ENCODE results near the gene ZBTB21. TPM values are rescaled to one million over a fixed set of nuclear protein-coding genes. Genes with fewer than 3 reads are reported as not detected.

Gene ZBTB21
- total and polyA plus RNA-seq, 8 donors, result 2.9 to 9.5 (median 6.8) TPM

DNA sequence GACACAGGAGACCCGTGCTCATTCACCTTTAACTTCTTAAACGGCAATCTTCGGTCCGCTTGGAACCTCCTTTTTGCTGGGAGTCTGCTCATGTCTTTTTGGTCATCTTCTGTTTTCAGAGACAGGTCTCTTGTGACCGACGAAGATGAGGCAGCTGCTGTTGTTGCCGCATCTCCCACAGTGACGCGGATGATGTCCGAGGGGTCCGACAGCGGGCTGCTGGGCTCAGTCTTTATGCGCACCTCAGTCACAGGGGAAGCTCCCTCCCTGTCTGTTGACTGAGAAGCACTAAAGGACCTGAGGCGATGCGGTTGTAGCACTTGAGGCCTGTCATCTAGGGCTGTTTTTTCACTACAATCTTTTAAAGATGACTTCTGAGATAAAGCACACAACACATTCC lies 17.6 kb downstream of the ZBTB21 start:
- intact Hi-C loops (cut with DNase I), result no loop called here
- FAIRE-seq, result no peak

GRCh38 chr21:41991659-41992058 lies 18.5 kb downstream of the ZBTB21 start:
- no peaks in the 10 kb centered on the region for H3K4me1 ChIP-seq
- 97% methylated on average over 16 of the region's 16 CpGs for WGBS, 2 donors
- peaks cover 3 to 16% (median 12%) of the 10 kb centered on the region in 3 donors for H3K36me3 ChIP-seq
- no peak overlapping the region for H3K27ac ChIP-seq
- no peaks in the 10 kb centered on the region for H3K27me3 ChIP-seq
- TF ChIP-seq, protein P1, sequence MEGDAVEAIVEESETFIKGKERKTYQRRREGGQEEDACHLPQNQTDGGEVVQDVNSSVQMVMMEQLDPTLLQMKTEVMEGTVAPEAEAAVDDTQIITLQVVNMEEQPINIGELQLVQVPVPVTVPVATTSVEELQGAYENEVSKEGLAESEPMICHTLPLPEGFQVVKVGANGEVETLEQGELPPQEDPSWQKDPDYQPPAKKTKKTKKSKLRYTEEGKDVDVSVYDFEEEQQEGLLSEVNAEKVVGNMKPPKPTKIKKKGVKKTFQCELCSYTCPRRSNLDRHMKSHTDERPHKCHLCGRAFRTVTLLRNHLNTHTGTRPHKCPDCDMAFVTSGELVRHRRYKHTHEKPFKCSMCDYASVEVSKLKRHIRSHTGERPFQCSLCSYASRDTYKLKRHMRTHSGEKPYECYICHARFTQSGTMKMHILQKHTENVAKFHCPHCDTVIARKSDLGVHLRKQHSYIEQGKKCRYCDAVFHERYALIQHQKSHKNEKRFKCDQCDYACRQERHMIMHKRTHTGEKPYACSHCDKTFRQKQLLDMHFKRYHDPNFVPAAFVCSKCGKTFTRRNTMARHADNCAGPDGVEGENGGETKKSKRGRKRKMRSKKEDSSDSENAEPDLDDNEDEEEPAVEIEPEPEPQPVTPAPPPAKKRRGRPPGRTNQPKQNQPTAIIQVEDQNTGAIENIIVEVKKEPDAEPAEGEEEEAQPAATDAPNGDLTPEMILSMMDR (IDR thresholded peaks at IDR 0.05), result no peak
- ATAC-seq (no peak), FAIRE-seq (no peak), DNase-seq (no peak)
- H3K4me3 ChIP-seq, result no peak overlapping the region
- H3K9me3 ChIP-seq, result no peaks in the 10 kb centered on the region
- intact Hi-C loops (cut with DNase I), result no loop called here

More for the DNA sequence above, 17.6 kb downstream of the ZBTB21 start:
- no peaks in the 10 kb centered on the region for H3K9me3 ChIP-seq
- no peak overlapping the region for H3K4me3 ChIP-seq
- H3K36me3 ChIP-seq, result peaks cover 3 to 16% (median 12%) of the 10 kb centered on the region in 3 donors
- H3K27ac ChIP-seq, result no peak overlapping the region
- ATAC-seq (no peak), DNase-seq (no peak)
- 96 to 97% methylated on average over 15 of the region's 15 CpGs for WGBS, 2 donors
- no peaks in the 10 kb centered on the region for H3K27me3 ChIP-seq
- no peaks in the 10 kb centered on the region for H3K4me1 ChIP-seq
- TF ChIP-seq, protein P1 (IDR thresholded peaks at IDR 0.05), result no peak

DNA sequence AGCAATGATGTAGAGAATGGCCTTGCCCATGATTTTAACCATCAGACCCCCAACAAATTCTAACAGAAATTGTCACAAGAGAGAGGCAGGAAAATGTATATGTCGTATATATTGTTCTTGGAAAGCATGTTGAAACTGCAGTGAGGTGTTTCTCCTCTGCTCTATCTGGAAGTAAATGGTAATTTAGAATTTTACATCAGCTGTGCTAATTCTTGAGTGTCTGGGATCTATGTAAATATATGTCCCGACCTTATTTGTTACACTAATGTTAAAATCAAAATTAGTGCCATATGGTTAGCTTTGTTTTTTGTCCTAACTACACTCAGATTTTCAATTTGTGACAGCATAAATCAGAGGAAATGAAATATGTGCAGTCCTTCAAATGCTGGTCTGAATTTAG lies 20.5 kb downstream of the ZBTB21 start:
- intact Hi-C loops (cut with DNase I), result no loop called here
- 83 to 86% methylated on average over 2 of the region's 2 CpGs for WGBS, 2 donors
- ATAC-seq (no peak), DNase-seq (no peak), FAIRE-seq (no peak)
- H3K4me1 ChIP-seq, result no peaks in the 10 kb centered on the region
- TF ChIP-seq, protein P1 (IDR thresholded peaks at IDR 0.05), result no peak
- H3K27me3 ChIP-seq, result no peaks in the 10 kb centered on the region
- no peaks in the 10 kb centered on the region for H3K9me3 ChIP-seq
- H3K36me3 ChIP-seq, result peaks cover 3 to 16% (median 12%) of the 10 kb centered on the region in 3 donors
- no peak overlapping the region for H3K27ac ChIP-seq
- no peak overlapping the region for H3K4me3 ChIP-seq

GRCh38 chr21:41987310-41987709 lies 22.9 kb downstream of the ZBTB21 start:
- Histone ChIP-seq H3K4me1 (no peaks in the 10 kb centered on the region), H3K9me3 (no peaks in the 10 kb centered on the region), H3K27me3 (no peaks in the 10 kb centered on the region), H3K27ac (no peak overlapping the region), H3K4me3 (no peak overlapping the region), H3K36me3 (peaks cover 0 to 9% (median 4%) of the 10 kb centered on the region in 3 donors)
- ATAC-seq, result no peak
- no peak for DNase-seq
- TF ChIP-seq, protein P1 (IDR thresholded peaks at IDR 0.05), result no peak
- intact Hi-C loops (cut with DNase I), result no loop called here
- no peak for FAIRE-seq
- WGBS, 2 donors, result 90 to 91% methylated on average over 3 of the region's 3 CpGs

- ATAC-seq, result no peak
- H3K36me3 ChIP-seq, result peaks cover 0 to 2% (median 0%) of the 10 kb centered on the region in 3 donors
- H3K9me3 ChIP-seq, result no peaks in the 10 kb centered on the region
- no peak overlapping the region for H3K27ac ChIP-seq
- intact Hi-C loops (cut with DNase I), result no loop called here
- 59 to 69% methylated on average over 6 of the region's 6 CpGs for WGBS, 2 donors
- TF ChIP-seq, protein P1 (IDR thresholded peaks at IDR 0.05), result no peak
- no peak for DNase-seq
- no peak for FAIRE-seq
- H3K27me3 ChIP-seq, result no peaks in the 10 kb centered on the region
- H3K4me3 ChIP-seq, result no peak overlapping the region
- H3K4me1 ChIP-seq, result no peaks in the 10 kb centered on the region
These were observed 24.3 kb downstream of the ZBTB21 start for GRCh38 chr21:41985662-41986416.
